Adrenal gland (tissue), 12 donors: Measurements from ENCODE around the gene STRADB. TPM values are rescaled to one million over a fixed set of nuclear protein-coding genes. Genes with fewer than 3 reads are reported as not detected.

ENCODE experiments used
- DNase-seq, 7 donors: peaks; one replicate each; pipeline ENCODE4 v3.0.0-alpha.2; 2019 to 2020
- H3K27ac ChIP-seq, 5 donors: fragments of 200-600 bp; sonication (generic) in 4 of 5; 1 replicate in 3 of 5; 2 replicates in 2 of 5; pipeline versions ENCODE4 v1.5.1 to v1.8.0; 2016 to 2020; ENCODE audit warnings: mild to moderate bottlenecking in 1 of 5
- H3K27me3 ChIP-seq: fragments of 200-600 bp; 2 replicates; pipeline ENCODE4 v1.8.0; 2021
- H3K36me3 ChIP-seq, 2 donors: fragments of 200-600 bp; replicated peaks in 1 of 2; 1 replicate in 1 of 2; 2 replicates in 1 of 2; pipeline versions ENCODE4 v1.5.1 to v1.8.0; 2018 to 2022
- H3K4me1 ChIP-seq, 2 donors: fragments of 200-600 bp; replicated peaks in 1 of 2; 1 replicate in 1 of 2; 2 replicates in 1 of 2; pipeline versions ENCODE4 v1.5.1 to v1.8.0; 2018 to 2021
- H3K4me3 ChIP-seq, 4 donors: fragments of 200-600 bp; sonication (generic) in 3 of 4; one replicate each; pipeline ENCODE4 v1.5.1; 2016 to 2018
- H3K9me3 ChIP-seq, 3 donors: fragments of 200-600 bp; sonication (generic) in 1 of 3; replicated peaks in 1 of 3; 1 replicate in 2 of 3; 2 replicates in 1 of 3; pipeline versions ENCODE4 v1.5.1 to v1.8.0; 2016 to 2021
- POLR2A ChIP-seq, 2 donors: fragments of 450-650 bp; IDR thresholded peaks; one replicate each; pipeline ENCODE4 v1.6.1; 2017; ENCODE audit warnings: antibody characterized with exemption in 2 of 2, mild to moderate bottlenecking in 2 of 2, moderate library complexity in 1 of 2
- WGBS, 4 donors: extraction: QIAGEN DNeasy Blood & Tissue Kit in 2 of 4; methylation state at CpG; one replicate each; pipeline versions ENCODE4 v1.1.5 to v1.1.7; 2013 to 2017; 5-methylcytosine and 5-hydroxymethylcytosine counted together
- intact Hi-C, 2 donors: fragments of 100-400 bp; cut with DNase I; formaldehyde crosslinking; loops; one replicate each; pipeline versions ENCODE4 v1.14.1 to v1.15.0; 2022 to 2023
- polyA plus RNA-seq, 3 donors: library from polyadenylated mRNA; stranded (reverse); fragments of 200-250 nt in 2 of 3; fragments of 350-450 nt in 1 of 3; fragmentation: Illumina TruSeq in 1 of 3; extraction: RNeasy Lipid Tissue Mini Kit (QIAGEN cat#74804) in 1 of 3; gene quantifications; one replicate each; pipeline ENCODE4 v1.2.3, GENCODE V29; 2013 to 2014
- small RNA-seq, 2 donors: library from RNA; depleted of rRNA; stranded (forward); fragments of <200 nt; gene quantifications; one replicate each; pipeline ENCODE3, GENCODE V24; 2016
- total RNA-seq, 9 donors: library from RNA; depleted of rRNA in 4 of 9; stranded (reverse); fragments of >200 nt in 4 of 9; fragments of 120-200 nt in 1 of 9; fragmentation: NEBNext Ultra II Directional in 1 of 9; extraction: Animal tissue kit (Norgen Biotek cat#: 25700) in 1 of 9; gene quantifications; one replicate each; pipeline versions ENCODE4 v1.1.0 to v1.2.4, GENCODE V29; 2013 to 2023
- TF ChIP-seq, protein P1 (sequence below), 6 experiments: fragments of 450-650 bp in 4 of 6; fragments of 200-600 bp in 2 of 6; sonication (generic) in 1 of 6; IDR thresholded peaks; 1 replicate in 5 of 6; 2 replicates in 1 of 6; pipeline versions ENCODE4 v1.5.1 to v1.8.0; 2016 to 2021; ENCODE audit warnings: antibody characterized with exemption in 6 of 6, mild to moderate bottlenecking in 2 of 6, moderate library complexity in 1 of 6
- donor health status: healthy with polysubstance abuse.
- donor health status: Bipolar disorder and iron deficiency.
- donor health status: DM: yes; HTN: yes; CAD: no.
- donor health status: DM: no; HTN: no; CAD: no.
- donor health status: DM: no; HTN: no; CAD: no.
- donor health status: DM: yes; HTN: yes; CAD: no.

Gene STRADB
- total and polyA plus RNA-seq, 12 donors = 51.2 to 154 (median 95.0) TPM

DNA sequence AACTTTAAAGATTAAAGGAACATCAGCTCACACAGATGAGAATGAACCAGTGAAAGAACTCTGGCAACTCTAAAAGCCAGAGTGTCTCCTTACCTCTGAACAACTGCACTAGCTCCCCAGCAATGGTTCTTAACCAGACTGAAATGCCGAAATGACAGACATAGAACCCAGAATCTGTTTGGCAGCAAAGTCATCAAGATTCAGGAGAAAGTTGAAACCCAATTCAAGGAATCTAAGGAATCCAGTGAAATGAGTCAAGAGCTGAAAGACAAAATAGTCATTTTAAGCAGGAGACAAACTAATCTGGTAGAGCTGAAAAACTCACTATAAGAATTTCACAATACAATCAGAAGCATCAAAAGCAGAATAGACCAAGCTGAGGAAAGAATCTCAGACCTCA lies 72.0 kb downstream of the STRADB start:
- 0 to 50% (median 0%) methylated on average over 1 of the region's 1 CpG for WGBS, 4 donors
- intact Hi-C loops = no loop called here
- Histone ChIP-seq H3K27me3 (no peaks in the 10 kb centered on the region), H3K36me3 (no peaks in the 10 kb centered on the region), H3K4me1 (no peaks in the 10 kb centered on the region), H3K27ac (no peak overlapping the region), H3K4me3 (no peak overlapping the region), H3K9me3 (no peaks in the 10 kb centered on the region)
- no peak for TF ChIP-seq POLR2A (IDR thresholded peaks at IDR 0.05)
- TF ChIP-seq, protein P1, sequence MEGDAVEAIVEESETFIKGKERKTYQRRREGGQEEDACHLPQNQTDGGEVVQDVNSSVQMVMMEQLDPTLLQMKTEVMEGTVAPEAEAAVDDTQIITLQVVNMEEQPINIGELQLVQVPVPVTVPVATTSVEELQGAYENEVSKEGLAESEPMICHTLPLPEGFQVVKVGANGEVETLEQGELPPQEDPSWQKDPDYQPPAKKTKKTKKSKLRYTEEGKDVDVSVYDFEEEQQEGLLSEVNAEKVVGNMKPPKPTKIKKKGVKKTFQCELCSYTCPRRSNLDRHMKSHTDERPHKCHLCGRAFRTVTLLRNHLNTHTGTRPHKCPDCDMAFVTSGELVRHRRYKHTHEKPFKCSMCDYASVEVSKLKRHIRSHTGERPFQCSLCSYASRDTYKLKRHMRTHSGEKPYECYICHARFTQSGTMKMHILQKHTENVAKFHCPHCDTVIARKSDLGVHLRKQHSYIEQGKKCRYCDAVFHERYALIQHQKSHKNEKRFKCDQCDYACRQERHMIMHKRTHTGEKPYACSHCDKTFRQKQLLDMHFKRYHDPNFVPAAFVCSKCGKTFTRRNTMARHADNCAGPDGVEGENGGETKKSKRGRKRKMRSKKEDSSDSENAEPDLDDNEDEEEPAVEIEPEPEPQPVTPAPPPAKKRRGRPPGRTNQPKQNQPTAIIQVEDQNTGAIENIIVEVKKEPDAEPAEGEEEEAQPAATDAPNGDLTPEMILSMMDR (IDR thresholded peaks at IDR 0.05) = no peak
- no peak for DNase-seq

Small RNA genes lying within 50 kb of the gene (small RNA-seq; reads per million reads assigned to genes)
- gene RF00019 = 0 reads per million in 2 donors

Other genes starting within 250 kb of the STRADB start
- gene CASP8, start 191.2 kb upstream of the STRADB start, total RNA-seq = 10 to 100 TPM in 8 of 9 donors, 1 to 10 TPM in 1; 9.1 to 55.8 (median 23.5) TPM
- gene CASP8, start 191.2 kb upstream of the STRADB start, polyA plus RNA-seq = 10 to 100 TPM in 2 of 3 donors, 1 to 10 TPM in 1; 8.2 to 20.6 (median 11.4) TPM
- 1 to 10 TPM in 6 of 9 donors, under 1 TPM in 2, not detected in 1; 0.52 to 4.3 (median 1.9) TPM for gene FLACC1, start 94.4 kb upstream of the STRADB start, total RNA-seq
- 1 to 10 TPM; 1.0 to 2.7 (median 1.2) TPM for gene FLACC1, start 94.4 kb upstream of the STRADB start, polyA plus RNA-seq
- gene TRAK2, start 282 bp upstream of the STRADB start, total RNA-seq = 10 to 100 TPM; 35.9 to 66.9 (median 45.5) TPM
- 10 to 100 TPM; 17.6 to 36.8 (median 35.6) TPM for gene TRAK2, start 282 bp upstream of the STRADB start, polyA plus RNA-seq
- 100 to 1,000 TPM in 1 of 9 donors, 10 to 100 TPM in 8; 27.7 to 109 (median 37.6) TPM for gene TMEM237, start 191.8 kb downstream of the STRADB start, total RNA-seq
- gene TMEM237, start 191.8 kb downstream of the STRADB start, polyA plus RNA-seq = 10 to 100 TPM; 12.3 to 33.6 (median 18.8) TPM
- 1 to 10 TPM in 2 of 9 donors, under 1 TPM in 6, not detected in 1; 0.28 to 1.2 (median 0.46) TPM for gene MPP4, start 246.9 kb downstream of the STRADB start, total RNA-seq
- 1 to 10 TPM in 1 of 3 donors, under 1 TPM in 2; 0.37 to 1.2 (median 0.84) TPM for gene MPP4, start 246.9 kb downstream of the STRADB start, polyA plus RNA-seq